A375 (cell line): ENCODE data around the gene ANXA9. TPM values are rescaled to one million over a fixed set of nuclear protein-coding genes. Genes with fewer than 3 reads are reported as not detected.

Source experiments
- small RNA-seq: library from RNA; depleted of rRNA; stranded (forward); fragments of <200 nt; gene quantifications from one replicate; pipeline ENCODE3, GENCODE V24; 2014
- total RNA-seq: library from RNA; depleted of rRNA; stranded (reverse); fragments of >200 nt; shearing (Covaris generic); gene quantifications from 2 replicates; pipeline ENCODE4 v1.2.3, GENCODE V29; 2014; rRNA removed

The ANXA9 gene
- 2.4 and 2.7 TPM in 2 replicates for total RNA-seq

DNA sequence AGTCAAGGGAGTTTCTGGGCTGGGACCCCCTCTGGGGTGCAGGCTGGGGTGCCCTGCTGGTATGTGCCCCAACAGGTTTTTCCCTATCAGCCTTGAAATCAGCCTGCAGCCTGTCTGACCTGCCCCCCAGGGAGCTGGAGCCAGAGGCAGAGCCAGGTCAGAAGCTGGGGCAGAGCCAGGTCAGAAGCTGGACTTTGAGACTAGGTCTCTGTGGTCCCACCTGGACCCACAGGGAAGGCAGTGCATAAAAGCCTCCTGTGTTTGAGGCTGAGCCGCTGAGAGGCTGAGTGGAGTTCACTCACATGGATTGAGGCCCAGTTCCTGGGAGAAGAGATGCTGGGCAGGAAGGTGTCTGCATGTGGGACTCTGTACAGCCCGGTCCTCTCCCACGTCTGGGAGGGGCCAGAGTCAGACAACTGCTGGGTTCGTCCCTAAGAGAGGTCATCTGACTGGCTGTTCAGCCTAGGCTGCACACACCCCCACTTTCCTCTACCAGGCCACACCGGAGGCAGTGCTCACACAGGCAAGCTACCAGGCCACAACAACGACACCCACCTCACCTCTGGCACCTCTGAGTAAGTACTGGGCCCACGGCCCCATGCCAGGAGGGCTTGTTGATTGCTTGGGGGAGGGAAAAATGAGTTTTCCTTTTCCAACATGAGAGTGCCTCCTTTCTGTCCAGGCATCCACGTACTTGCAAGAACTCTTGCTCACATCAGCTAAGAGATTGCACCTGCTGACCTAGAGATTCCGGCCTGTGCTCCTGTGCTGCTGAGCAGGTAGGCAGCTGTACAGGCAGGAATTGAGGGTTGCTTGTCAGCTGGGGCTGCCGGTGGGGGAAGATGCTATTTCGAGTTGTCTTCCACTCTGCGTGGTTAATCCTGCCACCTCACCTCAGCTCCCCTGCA, at the start of gene ANXA9:
Gene ANXA9 (plus strand): TSS at position 488 of the 908 bp plus-strand sequence. CDS start 814 bp downstream, outside the sequence.

DNA sequence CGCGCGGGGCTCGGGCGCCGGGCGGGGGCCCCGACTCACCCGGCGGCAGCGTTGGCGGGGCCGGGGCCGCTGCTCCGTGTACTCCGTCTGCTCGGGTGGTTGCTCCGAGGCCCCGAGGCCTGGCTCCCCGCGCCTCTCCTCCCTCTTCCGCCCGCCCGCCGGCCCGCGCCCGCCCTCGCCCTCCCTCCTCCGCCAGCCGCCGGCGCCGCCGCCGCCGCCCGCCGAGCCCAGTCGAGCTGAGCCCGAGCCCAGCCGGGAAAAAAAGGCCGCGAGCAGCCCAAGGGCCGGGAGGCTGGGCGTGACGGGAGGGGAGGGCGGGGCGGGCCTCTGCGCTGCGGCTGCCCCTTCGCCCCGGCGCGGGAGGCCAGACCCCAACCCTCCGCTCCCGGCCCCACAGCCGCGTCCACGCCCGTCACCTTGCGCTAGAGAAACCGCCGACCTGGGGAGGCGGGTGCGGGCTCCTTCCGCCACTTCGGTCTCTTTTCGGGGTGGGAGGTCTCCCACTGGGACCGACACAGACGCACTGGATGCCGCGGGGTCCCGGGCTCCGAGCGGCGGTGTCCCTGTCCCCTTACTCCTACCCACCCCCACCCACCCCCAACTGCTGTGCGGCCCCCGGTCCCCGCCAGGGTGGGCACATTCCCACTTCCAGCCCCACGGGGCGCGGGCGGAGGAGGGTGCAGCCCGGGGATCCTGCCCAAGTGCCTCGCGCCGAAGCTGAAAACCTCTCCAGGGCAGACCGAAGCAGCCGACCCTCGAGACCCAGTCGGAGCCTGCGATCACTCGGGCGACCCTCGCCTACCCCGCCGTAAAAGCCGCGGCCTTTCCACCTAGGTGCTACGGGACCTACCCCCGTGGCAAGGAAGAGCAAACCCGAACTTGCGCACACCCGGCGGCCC, 7.3 kb upstream of the ANXA9 start, which contains the start of gene CERS2:
Gene CERS2 (minus strand): TSS at position 256 of the 899 bp plus-strand sequence. CDS start 5,745 bp downstream, outside the sequence.

GRCh38 chr1:151006327-151007052, 24.4 kb downstream of the ANXA9 start, which contains the start of gene MINDY1:
TSS of gene MINDY1 (minus strand) at chr1:151006902. CDS start at chr1:151002617, 4,285 bp downstream.

DNA sequence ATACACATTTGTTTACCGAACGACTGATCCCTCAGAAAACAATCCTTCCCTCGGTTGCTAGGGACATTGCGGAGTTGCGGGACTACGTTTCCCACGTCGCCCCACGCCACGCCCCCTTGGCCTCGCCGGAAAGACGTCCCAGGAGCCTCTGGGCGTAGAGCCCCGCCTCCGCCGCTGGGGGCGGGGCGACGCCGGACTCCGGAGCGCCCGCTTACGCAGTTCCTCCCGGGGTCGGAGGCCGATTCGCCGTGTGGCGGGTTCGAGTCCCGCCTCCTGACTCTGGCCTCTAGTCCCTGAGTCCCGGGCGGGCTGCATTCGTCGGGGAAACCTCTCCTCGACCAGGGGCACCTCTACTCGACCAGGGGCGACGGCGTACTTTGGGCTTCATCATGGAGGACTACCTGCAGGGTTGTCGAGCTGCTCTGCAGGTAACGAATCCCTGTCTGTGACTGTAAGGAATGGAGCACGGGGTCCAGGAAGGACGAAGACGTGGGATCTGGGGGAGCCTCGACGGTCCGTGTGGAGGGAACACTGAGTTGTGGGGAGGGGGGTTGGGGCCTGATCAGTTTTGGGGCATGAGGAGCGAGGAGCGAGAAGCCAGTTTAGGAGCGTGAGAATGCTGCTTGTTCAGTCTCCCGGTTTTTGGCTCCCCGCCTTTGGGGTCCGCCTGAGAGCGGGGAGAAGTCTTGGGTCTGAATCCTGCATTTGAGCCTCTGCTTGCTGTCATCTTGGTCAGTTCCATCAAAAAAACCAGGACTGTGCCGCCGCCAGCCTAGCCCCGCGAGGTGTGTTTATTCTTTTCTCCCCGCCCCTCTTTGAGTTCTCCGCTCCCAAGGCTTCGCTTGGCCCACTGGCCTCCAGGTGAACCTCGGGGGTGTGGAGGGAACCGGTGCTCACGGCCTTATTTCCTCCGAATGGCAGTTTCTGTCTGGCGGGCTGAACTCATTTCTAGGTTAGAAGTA, 26.4 kb downstream of the ANXA9 start, which contains the start of gene PRUNE1:
Gene PRUNE1 (plus strand): TSS at position 206 of the 962 bp plus-strand sequence. CDS start 184 bp downstream, at position 390.

GRCh38 chr1:151036356-151036755, 54.3 kb downstream of the ANXA9 start, which contains the start of gene BNIPL:
TSS of gene BNIPL (plus strand) at chr1:151036586. CDS start at chr1:151036726, 140 bp downstream.

Small RNA genes lying within 50 kb of the gene (small RNA-seq; reads per million reads assigned to genes)
- not detected for gene RNU6-884P

Other genes with a start within 250 kb of the ANXA9 start
- 1.5 and 1.7 TPM in 2 replicates for gene CTSS, start 216.5 kb upstream of the ANXA9 start, total RNA-seq
- gene CTSK, start 174.0 kb upstream of the ANXA9 start, total RNA-seq = 3.5 and 6.1 TPM in 2 replicates
- gene ARNT, start 105.7 kb upstream of the ANXA9 start, total RNA-seq = 16.8 and 25.3 TPM in 2 replicates
- gene CTXND2, start 95.2 kb upstream of the ANXA9 start, total RNA-seq = not detected in 2 replicates
- gene SETDB1, start 55.9 kb upstream of the ANXA9 start, total RNA-seq = 53.2 and 66.0 TPM in 2 replicates
- 143 and 158 TPM in 2 replicates for gene CERS2, start 7.5 kb upstream of the ANXA9 start, total RNA-seq
- gene MINDY1, start 24.6 kb downstream of the ANXA9 start, total RNA-seq = 12.5 and 13.5 TPM in 2 replicates
- 14.7 and 15.2 TPM in 2 replicates for gene PRUNE1, start 26.2 kb downstream of the ANXA9 start, total RNA-seq
- 0.30 and 2.2 TPM in 2 replicates for gene BNIPL, start 54.3 kb downstream of the ANXA9 start, total RNA-seq
- gene C1orf56, start 65.5 kb downstream of the ANXA9 start, total RNA-seq = 4.3 and 6.8 TPM in 2 replicates
- gene CDC42SE1, start 77.3 kb downstream of the ANXA9 start, total RNA-seq = 79.9 and 87.9 TPM in 2 replicates
- gene MLLT11, start 78.1 kb downstream of the ANXA9 start, total RNA-seq = 7.4 and 7.6 TPM in 2 replicates
- gene GABPB2, start 88.5 kb downstream of the ANXA9 start, total RNA-seq = 8.9 and 13.4 TPM in 2 replicates
- 1.1 and 2.3 TPM in 2 replicates for gene SEMA6C, start 164.3 kb downstream of the ANXA9 start, total RNA-seq
- gene TNFAIP8L2, start 174.4 kb downstream of the ANXA9 start, total RNA-seq = not detected in 2 replicates
- gene LYSMD1, start 183.6 kb downstream of the ANXA9 start, total RNA-seq = 13.2 and 15.1 TPM in 2 replicates
- 129 and 130 TPM in 2 replicates for gene SCNM1, start 183.9 kb downstream of the ANXA9 start, total RNA-seq
- 0.38 and 0.40 TPM in 2 replicates for gene TMOD4, start 193.7 kb downstream of the ANXA9 start, total RNA-seq
- 92.9 and 126 TPM in 2 replicates for gene VPS72, start 207.9 kb downstream of the ANXA9 start, total RNA-seq
- 72.2 and 99.9 TPM in 2 replicates for gene PIP5K1A, start 216.3 kb downstream of the ANXA9 start, total RNA-seq